Measurements from ENCODE around the gene STAC3.

STAC3 gene

DNA sequence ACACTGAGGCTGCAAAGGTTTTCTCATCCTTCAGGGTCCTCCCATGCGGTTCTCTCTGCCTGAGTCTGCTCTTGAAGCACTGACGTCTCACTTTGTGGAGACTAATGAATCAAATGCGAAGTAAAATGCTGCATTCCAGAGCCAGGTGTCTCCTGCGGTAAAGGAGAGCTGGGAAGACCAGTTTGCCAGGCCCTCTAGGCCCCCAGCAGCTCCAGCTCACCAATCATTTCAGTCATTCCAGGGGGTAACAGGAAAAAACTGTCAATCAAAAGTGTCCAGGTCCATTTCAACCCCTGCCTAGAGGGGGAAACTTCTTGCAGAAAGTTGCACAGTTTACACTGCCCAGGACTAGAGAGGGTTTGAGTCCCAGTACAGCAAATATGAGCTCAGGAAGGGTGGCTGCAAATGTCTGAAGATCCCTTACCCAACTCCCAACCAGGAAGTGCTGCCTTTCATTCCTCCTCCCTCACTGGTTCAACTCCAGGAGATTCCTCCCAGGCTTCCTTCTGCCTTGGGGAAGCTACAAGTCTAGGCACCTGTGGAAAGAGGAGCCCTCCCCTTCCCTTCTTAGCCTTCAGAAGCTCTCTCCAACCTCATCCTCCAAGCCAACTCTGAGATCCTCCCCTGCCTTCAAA lies 37.1 kb downstream of the STAC3 start:
- H3K27ac ChIP-seq, result peak overlapping the region in 1 of 2 donors; percentile 39
- TF ChIP-seq, protein P1, sequence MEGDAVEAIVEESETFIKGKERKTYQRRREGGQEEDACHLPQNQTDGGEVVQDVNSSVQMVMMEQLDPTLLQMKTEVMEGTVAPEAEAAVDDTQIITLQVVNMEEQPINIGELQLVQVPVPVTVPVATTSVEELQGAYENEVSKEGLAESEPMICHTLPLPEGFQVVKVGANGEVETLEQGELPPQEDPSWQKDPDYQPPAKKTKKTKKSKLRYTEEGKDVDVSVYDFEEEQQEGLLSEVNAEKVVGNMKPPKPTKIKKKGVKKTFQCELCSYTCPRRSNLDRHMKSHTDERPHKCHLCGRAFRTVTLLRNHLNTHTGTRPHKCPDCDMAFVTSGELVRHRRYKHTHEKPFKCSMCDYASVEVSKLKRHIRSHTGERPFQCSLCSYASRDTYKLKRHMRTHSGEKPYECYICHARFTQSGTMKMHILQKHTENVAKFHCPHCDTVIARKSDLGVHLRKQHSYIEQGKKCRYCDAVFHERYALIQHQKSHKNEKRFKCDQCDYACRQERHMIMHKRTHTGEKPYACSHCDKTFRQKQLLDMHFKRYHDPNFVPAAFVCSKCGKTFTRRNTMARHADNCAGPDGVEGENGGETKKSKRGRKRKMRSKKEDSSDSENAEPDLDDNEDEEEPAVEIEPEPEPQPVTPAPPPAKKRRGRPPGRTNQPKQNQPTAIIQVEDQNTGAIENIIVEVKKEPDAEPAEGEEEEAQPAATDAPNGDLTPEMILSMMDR (IDR thresholded peaks at IDR 0.05), result no peak
- no peak for DNase-seq (ENCODE audit: low spot score)
- H3K4me3 ChIP-seq, result no peak overlapping the region

DNA sequence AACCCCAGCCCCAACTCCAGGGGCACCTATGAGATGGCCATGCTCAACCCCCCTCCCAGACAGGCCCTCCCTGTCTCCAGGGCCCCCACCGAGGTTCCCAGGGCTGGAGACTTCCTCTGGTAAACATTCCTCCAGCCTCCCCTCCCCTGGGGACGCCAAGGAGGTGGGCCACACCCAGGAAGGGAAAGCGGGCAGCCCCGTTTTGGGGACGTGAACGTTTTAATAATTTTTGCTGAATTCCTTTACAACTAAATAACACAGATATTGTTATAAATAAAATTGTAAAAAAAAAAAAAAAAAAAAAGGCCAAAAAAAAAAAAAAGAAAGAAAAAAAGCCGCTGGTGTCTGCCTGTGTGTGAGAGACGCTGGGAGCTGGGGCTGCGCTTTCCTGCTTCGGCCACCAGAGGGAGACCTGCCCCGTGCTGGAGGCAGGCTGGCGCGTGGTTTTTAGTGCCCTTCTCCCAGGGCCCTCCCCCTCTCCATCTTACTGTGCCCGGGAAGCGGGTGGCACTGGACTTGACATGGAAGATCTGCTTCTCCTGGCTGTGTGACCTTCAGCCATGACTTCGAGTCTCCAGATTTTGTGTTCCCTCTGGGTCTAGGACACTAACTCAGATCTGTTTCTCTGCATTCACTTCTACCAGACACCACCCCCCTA lies 37.8 kb downstream of the STAC3 start:
- H3K27ac ChIP-seq, result peak overlapping the region; percentile 27 to 62
- peak; percentile 91 for DNase-seq (ENCODE audit: low spot score)
- no peak overlapping the region for H3K4me3 ChIP-seq
- TF ChIP-seq, protein P1 (IDR thresholded peaks at IDR 0.05), result peak; percentile 84

DNA sequence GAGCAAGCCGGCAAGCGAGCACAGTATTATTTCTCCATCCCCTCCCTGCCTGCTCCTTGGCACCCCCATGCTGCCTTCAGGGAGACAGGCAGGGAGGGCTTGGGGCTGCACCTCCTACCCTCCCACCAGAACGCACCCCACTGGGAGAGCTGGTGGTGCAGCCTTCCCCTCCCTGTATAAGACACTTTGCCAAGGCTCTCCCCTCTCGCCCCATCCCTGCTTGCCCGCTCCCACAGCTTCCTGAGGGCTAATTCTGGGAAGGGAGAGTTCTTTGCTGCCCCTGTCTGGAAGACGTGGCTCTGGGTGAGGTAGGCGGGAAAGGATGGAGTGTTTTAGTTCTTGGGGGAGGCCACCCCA lies 38.3 kb downstream of the STAC3 start:
- peak overlapping the region; percentile 27 to 62 for H3K27ac ChIP-seq
- DNase-seq (ENCODE audit: low spot score), result no peak
- TF ChIP-seq, protein P1 (IDR thresholded peaks at IDR 0.05), result no peak
- H3K4me3 ChIP-seq, result no peak overlapping the region

DNA sequence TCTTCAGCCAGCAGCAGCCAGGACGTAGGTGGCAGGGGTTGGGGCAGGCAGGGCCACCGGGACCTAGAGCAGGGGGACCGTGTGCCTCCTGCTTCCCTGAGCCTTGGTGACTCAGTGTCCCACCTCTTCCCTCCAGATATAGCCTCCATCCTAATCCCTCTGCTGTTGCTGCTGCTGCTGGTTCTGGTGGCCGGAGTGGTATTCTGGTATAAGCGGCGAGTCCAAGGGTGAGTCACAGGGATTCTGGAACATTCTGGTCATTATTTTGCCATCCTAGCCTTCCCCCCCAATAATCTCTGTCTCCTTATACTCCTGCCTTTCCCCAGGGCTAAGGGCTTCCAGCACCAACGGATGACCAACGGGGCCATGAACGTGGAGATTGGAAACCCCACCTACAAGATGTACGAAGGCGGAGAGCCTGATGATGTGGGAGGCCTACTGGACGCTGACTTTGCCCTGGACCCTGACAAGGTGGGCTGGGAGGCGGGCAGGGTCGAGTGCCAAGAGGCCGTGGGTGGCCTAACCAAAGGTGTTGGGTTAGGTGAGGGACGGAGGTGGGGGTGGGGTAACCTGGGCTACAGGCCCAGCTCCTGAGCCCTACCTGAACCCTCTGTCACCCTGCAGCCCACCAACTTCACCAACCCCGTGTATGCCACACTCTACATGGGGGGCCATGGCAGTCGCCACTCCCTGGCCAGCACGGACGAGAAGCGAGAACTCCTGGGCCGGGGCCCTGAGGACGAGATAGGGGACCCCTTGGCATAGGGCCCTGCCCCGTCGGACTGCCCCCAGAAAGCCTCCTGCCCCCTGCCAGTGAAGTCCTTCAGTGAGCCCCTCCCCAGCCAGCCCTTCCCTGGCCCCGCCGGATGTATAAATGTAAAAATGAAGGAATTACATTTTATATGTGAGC lies 38.9 kb downstream of the STAC3 start:
- peak overlapping the region in 1 of 2 donors; percentile 62 for H3K27ac ChIP-seq
- no peak for DNase-seq (ENCODE audit: low spot score)
- no peak overlapping the region for H3K4me3 ChIP-seq
- TF ChIP-seq, protein P1 (IDR thresholded peaks at IDR 0.05), result no peak

DNA sequence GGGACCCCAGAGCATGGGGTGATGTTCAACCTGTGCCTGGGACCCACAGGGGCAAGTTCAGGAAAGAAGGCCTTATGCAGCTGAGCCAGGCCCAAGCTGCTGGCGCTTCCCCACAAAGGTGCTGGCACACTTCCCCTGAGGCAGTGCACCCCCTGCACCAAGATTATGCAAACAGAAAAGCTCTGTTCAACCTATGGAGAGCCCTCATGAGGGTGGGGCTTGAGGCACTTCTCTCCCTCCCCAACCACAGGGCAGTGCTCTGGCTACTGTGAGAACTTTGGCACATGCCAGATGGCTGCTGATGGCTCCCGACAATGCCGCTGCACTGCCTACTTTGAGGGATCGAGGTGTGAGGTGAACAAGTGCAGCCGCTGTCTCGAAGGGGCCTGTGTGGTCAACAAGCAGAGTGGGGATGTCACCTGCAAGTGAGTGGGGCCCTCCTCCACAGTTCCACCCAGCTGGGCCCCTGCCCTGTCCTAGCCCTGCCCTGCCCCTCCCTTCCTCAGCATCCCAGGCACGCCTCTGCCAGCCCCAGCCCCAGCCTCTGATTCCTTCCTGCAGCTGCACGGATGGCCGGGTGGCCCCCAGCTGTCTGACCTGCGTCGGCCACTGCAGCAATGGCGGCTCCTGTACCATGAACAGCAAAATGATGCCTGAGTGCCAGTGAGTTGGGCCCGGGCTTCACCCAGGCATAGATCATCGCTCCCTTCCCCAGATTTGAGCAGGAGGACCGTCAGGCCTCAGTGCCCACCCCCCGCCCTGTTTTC lies 39.9 kb downstream of the STAC3 start:
- Histone ChIP-seq H3K4me3 (no peak overlapping the region), H3K27ac (peak overlapping the region in 1 of 2 donors; percentile 62)
- TF ChIP-seq, protein P1 (IDR thresholded peaks at IDR 0.05), result no peak
- DNase-seq (ENCODE audit: low spot score), result no peak

DNA sequence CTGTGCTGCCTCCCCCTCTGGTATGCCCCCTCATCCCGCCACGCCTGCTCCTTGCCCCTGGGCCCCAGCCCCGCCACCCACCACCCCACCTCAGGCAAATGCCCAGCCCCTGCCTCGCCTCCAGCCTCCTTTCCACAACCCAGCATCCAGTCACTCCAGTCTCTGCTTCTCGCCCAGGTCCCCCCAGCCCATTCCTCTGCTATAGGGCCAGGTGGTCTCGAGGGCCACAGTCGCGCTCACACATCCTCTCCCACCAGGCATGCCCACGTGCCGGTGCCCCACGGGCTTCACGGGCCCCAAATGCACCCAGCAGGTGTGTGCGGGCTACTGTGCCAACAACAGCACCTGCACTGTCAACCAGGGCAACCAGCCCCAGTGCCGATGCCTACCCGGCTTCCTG lies 40.5 kb downstream of the STAC3 start:
- TF ChIP-seq, protein P1 (IDR thresholded peaks at IDR 0.05), result no peak
- Histone ChIP-seq H3K27ac (no peak overlapping the region), H3K4me3 (no peak overlapping the region)
- no peak for DNase-seq (ENCODE audit: low spot score)
